ENCODE measurements around the gene DENND2A.
"Not testable (repeated sequence)": the region's sequence is repeated elsewhere in the genome, so short reads cannot be mapped to it uniquely, and the experiment has no call there.

The DENND2A gene

DNA sequence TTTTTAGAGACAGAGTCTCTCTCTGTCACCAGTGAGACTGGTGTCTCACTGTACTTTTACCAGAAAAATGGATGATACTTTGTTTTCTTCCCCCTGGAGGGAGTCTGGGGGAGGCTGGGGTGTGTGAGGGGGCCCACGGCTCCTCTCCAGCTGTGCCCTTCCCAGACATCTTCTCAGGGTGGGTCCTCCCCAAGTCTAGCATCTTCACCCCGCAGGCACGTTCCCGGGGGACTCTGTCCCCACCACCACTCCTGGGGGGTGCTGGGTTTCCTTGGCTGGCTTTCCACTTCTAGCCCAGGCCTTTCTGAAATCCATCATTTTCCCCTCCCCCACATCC is 99.5 kb downstream of the DENND2A start:
- no peak for DNase-seq

DNA sequence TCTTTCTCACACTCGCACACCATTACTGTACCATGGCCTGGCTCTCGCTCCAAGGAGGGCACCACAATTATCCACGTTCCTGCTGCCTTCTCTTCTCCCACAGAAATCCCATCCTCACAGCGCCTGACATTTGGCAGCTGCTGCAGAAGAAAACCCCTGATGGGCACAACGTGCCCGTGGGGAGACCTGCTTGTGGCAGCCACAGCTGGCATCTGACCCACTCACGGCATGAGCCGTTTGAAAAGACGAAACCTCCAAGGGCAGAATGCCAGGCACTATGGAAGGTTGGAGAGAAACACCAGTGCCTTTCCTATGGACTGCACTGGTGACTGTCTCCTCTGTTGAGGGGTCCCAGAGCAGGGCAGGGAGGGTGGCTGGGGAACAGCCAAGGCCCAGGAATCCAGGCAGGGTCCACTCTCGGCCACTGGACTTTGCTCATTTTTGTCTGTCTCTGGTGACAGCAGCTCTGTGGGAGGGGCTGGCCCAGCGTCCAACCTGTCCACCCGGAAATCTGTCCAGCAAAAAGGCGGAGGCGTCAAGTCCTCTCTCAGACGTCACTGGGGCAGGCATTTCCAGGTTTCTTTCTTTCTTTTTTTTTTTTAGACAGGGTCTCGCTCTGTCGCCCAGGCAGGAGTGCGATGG is 100.4 kb downstream of the DENND2A start:
- no peak for DNase-seq

DNA sequence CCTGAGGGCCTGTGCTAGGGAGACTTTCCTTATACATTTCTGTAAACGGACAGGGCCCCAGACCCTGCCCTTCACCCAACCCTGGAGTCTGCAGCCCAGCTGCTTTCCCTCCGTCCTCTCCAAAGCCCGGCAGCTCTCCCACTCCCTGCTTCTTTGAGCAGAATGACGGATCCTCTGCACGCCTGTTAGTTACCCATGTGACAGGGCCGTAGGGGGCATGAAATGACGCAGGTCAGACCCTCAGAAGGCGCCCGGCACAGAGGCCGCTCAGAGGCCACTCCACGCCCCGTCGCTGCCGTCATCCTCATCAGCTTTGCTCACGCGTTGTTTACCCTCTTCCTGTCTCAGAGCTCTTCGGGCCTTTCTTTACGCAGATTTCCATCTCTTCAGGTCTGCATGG is 101.2 kb downstream of the DENND2A start:
- DNase-seq, result no peak

DNA sequence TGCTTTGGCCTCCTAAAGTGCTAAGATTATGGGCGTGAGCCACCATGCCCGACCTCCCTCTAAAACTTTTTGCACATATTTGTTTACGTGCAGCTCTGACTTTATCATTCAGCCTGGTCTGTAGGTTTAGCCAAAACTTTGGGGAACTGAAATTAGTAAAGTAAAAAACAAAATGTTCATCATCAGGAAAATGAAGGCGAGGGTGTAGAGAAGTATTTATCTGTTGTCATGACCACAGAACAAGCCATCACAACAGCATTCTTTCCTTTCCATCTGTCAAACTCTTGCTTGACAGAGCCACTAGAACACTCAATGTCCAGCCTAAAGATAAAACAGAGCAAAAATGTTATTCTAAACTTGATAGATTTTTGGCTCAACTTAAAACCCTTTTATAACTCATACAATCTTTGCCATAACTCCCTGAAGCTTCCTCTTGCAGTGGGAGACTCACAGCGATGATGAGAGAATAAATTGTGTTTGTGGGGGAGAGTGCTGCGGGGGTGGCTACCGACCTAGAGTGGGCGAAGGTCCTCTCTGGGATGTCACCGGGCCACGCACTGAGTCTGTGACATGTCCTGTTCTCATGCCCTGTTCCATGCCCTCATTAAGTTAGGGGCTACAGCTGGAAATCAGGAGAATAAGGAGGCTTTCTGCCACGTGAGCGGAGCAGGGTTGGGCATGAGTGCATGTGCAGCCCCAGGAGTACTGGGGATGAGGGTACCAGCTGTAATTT is 102.7 kb downstream of the DENND2A start:
- no peak for DNase-seq

DNA sequence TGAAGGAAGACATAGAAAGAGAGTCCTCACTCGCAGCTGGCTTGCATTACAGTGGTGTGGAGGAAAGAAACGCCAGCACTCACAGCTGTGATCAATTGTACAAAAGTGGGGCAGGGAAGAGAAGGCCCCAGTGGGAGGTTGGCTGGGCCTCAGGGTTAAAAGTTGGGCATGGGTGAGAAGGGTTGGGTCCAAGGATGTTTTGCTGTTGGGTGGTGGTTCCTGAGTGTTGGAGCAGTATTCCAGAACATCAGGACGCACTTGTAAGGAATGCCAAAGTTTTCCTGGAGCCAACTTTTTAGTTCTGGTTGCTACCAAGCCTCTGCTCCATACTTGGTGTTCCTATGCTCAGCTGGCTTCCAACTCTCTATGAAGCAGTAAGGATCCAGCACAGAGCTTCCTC is 105.9 kb downstream of the DENND2A start:
- no peak for DNase-seq

DNA sequence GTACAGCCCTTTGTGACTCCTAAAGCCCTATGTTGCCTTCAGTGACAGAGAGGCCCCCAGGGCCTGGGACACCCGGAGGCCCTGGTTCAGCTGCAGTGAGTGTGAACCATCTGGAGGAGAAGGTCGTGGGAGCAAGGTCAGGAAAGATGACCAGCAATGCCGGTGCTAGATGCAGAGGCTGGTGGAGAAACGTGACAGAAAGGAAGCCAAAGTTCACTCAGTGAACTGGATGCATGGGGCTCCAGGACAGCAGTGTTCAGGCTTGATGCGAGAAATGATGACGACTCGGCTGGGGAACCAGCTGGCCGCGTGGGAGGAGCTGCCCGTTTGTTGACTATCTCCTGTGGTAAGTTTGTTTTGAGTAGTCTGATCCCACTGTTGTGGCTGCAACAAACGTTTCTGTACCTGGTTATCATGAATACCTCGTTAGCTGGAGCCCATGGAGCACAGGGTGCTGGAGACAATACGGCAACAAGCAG is 107.2 kb downstream of the DENND2A start:
- peak; percentile 37 for DNase-seq

DNA sequence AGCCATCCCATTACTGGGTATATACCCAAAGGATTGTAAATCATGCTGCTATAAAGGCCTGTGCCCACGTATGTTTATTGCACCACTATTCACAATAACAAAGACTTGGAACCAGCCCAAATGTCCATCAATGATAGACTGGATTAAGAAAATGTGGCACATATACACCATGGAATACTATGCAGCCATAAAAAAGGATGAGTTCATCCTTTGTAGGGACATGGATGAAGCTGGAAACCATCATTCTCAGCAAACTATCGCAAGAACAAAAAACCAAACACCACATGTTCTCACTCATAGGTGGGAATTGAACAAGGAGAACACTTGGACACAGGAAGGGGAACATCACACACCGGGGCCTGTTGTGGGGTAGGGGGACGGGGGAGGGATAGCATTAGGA is 111.2 kb downstream of the DENND2A start:
- not testable (repeated sequence) for DNase-seq

DNA sequence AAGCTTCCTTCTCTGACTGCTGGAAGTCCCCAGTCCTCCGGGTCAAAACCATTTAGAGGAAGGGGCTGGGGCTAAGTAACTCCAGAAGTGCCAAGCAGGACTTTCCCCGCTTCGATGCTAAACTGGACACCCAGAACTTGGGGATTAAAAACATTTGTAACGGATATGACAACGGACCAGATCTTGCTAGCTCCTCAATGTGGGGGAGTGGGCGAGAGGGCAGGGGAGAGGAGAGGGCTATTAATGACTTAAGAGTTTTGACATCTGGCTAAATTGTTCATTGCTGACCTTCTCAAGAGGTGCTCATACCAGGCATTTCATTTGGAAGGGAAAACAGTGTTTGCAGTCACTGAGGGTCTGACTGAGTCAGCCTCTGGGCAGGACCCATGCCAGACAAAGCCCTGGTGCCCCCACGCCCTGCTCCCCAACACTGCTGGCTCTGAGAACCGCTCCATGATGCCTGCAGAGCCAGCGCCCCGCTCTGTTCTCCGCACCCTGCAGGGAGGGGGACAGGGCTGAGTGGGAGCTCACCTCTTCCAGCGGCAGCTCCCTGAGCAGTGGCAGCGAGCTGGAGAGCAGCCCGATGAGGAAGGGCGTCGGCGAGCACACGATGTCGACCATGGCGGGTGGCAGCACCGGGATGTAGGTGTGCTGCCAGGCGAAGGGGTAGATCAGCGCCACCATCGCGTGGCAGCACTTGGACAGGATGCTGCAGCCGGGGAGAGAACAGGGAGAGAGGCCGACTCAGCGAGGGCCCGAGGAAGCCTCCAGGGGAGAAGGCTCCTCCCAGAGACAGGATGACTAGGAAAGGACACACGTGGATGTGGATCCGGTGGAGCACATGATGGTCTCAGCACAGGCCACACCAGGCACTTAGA is 113.6 kb downstream of the DENND2A start:
- DNase-seq, result no peak

DNA sequence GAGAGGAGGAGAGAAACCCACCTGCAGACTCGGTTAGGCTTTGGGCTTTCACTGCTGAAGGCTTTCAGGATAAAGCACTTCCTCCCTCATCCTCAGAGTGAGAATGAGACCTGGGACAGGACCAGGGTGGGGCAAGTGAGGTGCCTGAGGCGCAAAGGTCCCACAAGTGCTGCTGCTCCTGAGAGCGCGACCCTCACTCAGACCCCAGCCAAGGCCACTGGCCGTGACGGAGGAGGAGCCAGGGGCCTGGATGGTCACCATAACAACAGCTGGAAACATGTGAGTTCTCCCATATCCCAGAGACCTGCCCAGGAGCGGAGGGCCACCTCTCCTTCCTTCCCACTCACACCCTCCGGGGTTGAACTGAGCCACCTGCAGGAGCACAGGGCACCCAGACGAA is 114.4 kb downstream of the DENND2A start:
- DNase-seq, result no peak

DNA sequence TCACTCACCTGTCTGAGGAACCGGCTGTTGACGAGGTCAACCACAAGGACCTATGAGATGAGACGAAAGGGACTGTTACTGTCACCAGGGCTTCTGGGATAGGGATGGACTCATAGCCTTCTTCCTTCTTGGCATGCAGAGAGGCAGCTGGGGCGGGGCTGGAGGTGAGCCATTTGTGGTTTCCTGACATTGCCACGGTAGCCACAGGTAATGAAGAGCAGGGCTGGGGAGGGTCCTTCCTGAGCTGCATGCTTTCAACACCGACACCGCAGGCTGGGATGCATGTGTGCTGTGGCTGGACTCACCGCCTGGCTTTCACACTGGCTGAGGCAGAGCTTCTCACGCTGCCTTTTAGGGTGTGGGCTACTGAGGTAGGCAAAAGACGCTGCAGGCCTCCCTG is 114.9 kb downstream of the DENND2A start:
- no peak for DNase-seq

DNA sequence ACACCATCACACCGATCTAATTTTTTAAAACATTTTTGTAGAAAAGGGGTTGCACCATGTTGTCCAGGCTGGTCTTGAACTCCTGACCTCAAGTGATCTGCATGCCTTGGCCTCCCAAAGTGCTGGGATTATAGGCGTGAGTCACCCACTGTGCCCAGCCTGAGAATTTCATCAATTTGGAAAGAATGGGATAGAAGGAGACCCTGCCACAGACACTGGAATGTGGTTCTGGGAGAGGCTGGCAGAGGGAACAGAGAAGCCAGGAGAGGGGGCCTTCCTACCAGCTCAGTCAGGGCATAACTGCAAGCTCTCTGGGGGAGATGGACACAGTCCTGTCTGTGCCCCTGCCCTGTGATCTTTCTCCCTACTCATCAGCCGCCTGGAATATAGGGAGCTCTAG is 119.2 kb downstream of the DENND2A start:
- DNase-seq, result no peak

DNA sequence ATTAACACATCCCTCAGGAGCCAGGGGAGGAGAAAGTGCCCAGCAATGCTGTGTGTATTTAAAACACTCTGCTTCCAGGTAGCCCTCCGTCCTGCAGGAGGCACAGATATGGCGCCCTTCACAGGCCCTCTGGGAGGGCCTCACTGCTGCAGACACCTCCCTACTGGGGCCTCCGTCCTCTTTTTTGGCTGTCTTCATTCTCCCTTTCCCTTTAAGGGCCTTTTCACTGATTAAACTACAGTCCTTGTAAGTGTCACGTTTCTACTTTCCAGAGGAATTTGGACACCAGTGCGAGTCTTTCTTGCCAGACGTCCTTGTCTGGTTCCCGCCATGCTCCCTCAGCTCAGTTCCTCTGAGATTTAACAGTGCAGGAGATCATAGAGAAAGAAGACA is 121.6 kb downstream of the DENND2A start:
- DNase-seq, result no peak

DNA sequence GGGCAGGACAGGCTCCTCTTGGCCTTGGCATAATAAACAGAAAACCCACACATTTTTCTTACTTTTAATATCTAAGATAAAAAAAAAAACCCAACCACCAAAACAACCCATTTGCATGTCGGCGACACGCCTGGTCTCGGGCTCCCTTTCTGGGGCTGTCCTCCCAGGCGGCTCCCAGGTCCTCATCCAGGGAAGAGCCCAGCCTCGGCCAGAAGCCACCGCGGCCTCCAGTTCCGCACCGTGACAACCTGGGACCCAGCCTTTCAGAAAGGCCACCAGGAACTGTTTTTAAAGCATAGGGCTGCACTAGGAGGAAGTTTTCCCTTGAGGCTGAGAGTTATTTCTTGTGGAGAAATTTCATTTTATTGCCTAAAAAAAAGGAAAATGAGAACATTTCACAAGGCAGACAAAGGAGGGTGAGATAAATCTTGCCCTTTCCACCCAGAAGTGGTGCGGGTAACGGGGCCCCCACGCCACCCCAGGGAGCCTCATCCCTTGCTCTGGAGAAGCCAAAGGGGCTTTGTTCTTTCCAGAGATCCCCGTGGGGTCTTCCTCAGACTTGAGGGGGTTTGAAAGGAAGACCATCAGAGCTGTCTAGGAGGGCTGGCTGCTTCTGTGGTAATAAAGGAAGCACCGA is 122.1 kb downstream of the DENND2A start:
- DNase-seq, result no peak

DNA sequence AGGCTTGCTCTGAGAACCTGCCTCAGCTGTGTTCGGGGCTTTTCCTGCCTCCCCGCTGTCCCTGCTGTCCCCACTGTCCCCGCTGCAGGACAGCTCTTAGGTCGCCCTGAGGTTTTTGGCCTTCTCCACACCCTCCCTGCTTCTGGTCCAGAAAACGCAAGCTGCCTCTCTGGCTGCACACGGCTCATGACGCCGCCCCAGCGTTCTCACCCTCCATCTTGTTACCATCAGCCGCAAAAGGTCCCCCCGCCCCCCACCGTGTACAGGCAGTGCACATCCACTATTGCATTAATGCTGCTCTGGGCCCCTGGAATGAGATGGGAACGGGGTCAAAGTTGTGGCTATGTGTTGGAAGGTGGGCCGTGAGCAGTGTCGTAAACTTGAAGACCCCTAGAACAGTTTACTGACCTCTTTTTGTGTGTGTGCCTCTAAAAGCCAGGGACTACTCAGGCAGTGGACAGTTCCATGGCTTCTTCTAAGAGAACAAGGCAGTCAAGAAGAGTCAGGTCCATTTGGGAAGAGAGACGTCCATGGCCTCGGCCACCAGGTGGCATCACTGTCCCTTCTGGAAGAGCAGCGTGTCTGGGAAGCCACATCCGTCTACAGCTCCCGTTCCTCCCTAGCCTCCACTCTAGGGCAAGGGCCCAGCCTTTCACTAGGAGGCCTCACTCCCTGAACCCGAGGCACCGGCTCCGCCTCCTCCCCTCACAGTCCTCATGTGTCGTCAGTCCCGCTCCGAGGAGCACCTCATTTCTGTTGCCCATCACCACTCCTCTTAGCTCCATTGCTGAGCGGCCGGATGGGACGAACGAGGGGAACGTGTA is 122.9 kb downstream of the DENND2A start:
- peak; percentile 82 for DNase-seq

DNA sequence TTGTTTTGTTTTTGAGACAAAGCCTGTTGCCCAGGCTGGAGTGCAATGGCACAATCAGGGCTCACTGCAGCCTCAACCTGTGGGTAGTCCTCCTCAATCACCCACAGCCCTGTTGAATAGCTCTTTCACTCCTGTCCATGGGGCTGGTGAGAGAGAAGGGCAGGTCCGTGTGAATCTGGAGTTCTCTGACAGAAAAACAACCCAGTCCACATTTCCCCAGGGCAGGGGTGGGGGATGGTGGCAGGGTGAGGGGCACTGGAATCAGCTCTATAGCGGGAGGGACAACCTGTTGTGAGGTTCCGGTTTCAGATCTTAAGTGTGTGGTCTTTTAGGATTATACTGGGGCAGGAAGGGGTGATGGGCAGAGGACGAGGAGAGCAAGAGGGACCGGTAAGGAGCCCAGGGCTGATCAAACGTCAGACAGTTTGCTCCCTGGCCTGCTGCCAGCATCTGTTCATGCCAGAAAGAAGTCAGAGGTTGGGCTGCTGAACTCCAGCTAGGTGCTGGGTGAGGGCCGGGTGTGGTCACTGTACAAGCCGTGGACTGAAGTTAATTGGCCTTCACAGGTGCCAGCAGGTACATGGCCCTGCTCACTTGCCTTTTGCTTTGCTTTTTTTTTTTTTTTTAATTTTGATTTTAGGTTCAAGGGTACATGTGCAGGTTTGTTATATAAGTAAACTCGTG is 128.2 kb downstream of the DENND2A start:
- DNase-seq, result peak; percentile 47

DNA sequence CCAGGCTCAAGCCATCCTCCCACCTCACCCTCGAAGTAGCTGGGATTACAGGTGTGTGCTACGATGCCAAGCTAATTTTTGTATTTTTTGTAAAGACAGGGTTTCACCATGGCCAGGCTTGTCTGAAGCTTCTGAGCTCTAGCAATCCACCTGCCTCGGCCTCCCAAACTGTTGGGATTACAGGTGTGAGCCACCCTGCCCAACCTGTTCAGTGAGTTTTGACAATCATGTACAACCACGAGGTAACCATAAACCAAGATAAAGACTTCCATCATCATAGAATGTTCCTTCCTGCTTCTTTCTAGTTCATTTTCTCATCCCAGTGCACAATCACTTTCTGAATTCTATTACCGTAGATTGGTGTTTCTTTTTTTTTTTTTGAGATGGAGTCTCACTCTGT is 130.8 kb downstream of the DENND2A start:
- DNase-seq, result no peak

DNA sequence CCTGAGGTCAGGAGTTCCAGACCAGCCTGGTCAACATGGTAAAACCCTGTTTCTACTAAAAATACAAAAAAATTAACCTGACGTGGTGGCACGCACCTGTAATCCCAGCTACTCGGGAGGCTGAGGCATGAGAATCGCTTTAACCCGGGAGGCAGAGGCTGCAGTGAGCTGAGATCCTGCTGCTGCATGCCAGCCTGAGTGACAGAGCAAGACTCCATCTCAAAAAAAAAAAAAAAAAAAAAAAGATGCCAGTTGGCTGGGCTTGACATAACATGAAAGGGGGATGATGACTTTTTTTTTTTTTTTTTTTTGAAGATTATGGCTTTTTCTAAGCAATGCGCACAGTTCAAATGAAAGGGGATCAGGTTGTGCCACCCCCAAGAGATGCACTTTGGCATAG is 133.1 kb downstream of the DENND2A start:
- DNase-seq, result not testable (repeated sequence)

DNA sequence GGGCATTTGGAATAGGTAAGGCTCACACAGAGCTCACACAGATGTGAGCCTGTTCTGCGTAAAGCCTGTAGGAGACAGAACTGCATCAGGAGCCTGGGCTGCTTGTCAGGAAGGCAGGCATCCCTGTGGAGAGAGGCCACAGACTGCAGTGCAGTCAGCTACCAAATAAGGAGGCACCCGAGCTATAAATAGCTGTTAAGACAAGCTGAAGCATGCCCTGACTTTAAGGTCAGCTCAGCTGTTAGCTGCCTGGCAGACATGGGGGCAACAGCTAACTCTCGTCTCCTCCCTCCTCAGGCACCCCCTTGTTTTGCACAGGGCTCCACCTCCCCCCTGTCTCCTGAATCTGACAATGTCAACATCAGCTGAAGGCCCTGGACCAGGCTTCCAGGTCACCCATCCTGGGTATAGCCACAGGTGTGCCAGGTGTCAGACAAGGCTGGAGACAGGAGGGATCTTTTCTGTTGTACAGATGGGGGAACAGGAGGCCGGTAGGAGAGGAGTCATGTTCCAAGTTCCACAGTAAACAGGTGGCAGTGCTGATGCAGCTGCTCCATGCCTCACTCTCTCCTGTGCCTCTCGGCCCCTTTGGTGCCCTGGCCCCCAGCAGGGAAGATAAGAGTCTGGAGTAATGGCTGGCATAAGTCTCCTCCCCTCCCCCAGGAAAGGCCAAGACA is 133.7 kb downstream of the DENND2A start:
- no peak for DNase-seq

DNA sequence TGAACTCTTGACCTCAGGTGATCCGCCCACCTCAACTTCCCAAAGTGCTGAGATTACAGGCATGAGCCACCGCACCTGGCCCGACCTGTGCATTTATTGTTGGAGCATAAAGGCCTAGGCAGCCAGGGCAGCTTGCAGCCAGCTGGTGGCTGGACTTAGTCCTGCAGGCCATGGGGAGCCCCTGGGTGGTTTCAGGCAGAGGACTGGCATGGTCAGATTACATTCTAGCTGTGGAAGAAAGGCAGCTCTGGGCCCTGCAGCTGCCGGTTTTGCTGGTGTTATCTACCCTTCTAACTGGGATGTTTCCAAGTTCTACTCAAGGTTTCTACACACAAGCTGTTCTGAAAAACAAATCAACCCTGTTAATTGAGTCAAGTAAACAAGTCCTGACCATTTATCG is 138.6 kb downstream of the DENND2A start:
- DNase-seq, result no peak

DNA sequence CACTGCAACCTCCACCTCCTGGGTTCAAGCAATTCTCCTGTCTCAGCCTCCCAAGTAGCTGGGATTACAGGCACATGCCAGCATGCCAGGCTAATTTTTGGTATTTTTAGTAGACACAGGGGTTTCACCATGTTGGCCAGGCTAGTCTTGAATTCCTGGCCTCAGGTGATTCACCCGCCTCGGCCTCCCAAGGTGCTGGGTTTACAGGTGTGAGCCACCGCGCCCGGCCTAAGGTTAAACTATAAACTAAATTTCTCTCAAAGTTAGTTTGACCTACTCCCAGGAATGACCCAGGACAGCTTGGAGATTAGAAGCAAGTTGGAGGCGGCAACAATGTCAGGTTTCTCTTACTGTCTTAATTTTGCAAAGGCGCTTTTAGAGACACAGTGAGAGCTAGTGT is 142.8 kb downstream of the DENND2A start:
- not testable (repeated sequence) for DNase-seq

DNA sequence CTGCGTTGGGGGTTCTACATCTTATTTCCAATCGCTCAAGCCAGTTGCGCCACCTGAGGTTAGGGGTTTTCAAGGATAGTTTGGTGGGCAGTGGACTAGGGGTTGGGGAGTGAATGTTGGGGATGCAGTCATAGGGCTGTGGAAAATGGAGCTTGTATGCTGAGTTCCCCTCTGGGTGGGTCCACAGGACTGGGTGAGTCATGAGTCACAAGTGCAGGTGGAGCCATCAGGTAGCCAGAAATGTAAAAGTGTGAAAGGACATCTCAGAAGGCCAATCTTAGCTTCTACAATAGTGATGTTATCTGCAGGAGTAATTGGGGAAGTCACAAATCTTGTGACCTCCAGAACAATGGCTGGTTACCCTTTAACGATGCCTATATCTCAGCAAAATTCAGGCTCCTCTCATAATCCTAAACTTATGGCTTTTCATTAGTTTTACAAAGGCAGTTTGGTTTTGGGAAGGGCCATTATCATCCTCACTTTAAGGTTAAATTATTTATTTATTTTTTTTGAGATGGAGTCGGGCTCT is 143.3 kb downstream of the DENND2A start:
- peak; percentile 1 for DNase-seq

Data from OCI-M1 (cell line).